GM12801 (cell line): ENCODE measurements around the gene HDAC9.

ENCODE experiments used
- TF ChIP-seq, protein P1 (sequence below): IDR thresholded peaks from one replicate; pipeline ENCODE4 v1.5.1; 2011; ENCODE audit warnings: control low read depth; ENCODE audit not compliant: insufficient read length; ENCODE audit errors: extremely low read depth

HDAC9 gene

DNA sequence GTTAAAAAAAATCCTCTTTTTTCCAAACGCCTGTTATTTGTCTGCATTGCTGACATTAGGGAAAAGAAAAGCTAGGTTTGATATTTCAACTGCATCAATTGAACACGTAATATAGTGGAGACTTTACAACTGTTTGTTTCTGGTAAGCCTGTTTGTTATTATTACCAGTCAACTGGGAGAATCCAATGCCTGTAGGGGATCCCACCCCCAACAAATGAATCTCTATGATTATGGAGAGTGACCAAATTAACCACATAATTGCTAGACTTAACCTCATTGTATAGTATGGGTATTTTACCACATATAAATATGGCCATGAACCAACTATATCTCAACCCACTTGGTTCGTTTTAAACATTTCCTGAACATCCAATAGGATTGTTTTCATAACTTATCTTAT is 405.8 kb downstream of the HDAC9 start:
- TF ChIP-seq, protein P1, sequence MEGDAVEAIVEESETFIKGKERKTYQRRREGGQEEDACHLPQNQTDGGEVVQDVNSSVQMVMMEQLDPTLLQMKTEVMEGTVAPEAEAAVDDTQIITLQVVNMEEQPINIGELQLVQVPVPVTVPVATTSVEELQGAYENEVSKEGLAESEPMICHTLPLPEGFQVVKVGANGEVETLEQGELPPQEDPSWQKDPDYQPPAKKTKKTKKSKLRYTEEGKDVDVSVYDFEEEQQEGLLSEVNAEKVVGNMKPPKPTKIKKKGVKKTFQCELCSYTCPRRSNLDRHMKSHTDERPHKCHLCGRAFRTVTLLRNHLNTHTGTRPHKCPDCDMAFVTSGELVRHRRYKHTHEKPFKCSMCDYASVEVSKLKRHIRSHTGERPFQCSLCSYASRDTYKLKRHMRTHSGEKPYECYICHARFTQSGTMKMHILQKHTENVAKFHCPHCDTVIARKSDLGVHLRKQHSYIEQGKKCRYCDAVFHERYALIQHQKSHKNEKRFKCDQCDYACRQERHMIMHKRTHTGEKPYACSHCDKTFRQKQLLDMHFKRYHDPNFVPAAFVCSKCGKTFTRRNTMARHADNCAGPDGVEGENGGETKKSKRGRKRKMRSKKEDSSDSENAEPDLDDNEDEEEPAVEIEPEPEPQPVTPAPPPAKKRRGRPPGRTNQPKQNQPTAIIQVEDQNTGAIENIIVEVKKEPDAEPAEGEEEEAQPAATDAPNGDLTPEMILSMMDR = no peak

- TF ChIP-seq, protein P1 = no peak
Observed at GRCh38 chr7:18901982-18902421, 406.5 kb downstream of the HDAC9 start.

DNA sequence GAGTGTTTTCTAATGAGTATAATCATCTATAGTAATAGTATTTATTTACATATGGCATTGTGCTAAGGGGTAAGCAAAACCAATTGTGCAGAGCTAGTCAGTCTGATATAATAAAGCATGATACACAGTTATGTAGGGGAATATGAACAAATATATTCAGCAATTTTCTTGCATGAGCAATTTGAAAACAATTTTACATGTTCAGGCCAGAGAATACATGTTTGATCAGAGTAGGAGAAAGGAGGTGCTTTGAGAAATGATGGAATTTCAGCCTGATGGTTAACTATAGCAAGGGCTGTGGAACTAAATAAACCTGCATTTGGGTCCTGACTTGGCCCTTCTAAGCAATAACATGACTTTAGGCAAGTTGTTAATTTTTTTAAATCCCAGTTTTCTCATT is 407.3 kb downstream of the HDAC9 start:
- TF ChIP-seq, protein P1 = no peak

- TF ChIP-seq, protein P1 = no peak
Observed at GRCh38 chr7:18903695-18904094, 408.1 kb downstream of the HDAC9 start.

- TF ChIP-seq, protein P1 = no peak
Observed at GRCh38 chr7:18905316-18905943, 409.9 kb downstream of the HDAC9 start.

DNA sequence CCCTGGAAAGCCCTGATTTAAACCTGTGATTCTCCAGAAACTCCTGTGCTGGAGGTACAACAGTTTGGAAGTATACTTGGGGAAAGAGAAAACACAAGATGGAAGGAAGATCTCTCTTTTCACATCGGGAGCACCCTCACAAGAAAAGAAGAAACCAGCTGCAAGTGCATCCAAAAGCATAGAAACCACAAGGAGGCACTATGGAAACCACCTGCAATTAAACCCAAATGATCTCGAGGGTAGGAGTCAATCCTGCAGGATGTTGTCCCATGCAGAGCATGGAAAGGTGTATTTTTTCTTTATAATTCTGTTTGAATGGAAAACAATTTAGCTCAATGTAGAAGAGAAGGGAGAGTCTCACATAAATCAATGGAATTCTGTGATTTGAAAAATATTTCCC is 411.4 kb downstream of the HDAC9 start:
- TF ChIP-seq, protein P1 = no peak

- TF ChIP-seq, protein P1 = no peak
Observed at GRCh38 chr7:18913106-18913505, 417.6 kb downstream of the HDAC9 start.
